Stomach smooth muscle (tissue), 2 donors: ENCODE data around the gene UBE2I.
"Not testable (repeated sequence)": the region's sequence is repeated elsewhere in the genome, so short reads cannot be mapped to it uniquely, and the experiment has no call there.

Source experiments
- H3K27ac ChIP-seq: one replicate; pipeline ENCODE4 v1.7.0; 2013; ENCODE audit warnings: mild to moderate bottlenecking, low read length, inconsistent platforms
- H3K27me3 ChIP-seq, 2 donors: one replicate each; pipeline ENCODE4 v1.7.0; 2013; ENCODE audit warnings: low read length in 2 of 2; ENCODE audit not compliant: insufficient read depth in 2 of 2, control insufficient read depth in 1 of 2
- H3K36me3 ChIP-seq, 2 donors: one replicate each; pipeline ENCODE4 v1.7.0; 2013; ENCODE audit warnings: low read length in 2 of 2; ENCODE audit not compliant: control insufficient read depth in 2 of 2, insufficient read depth in 2 of 2
- H3K4me1 ChIP-seq: one replicate; pipeline ENCODE4 v1.7.0; 2013; ENCODE audit warnings: low read length; ENCODE audit not compliant: control insufficient read depth, insufficient read depth
- H3K4me3 ChIP-seq, 2 donors: one replicate each; pipeline ENCODE4 v1.7.0; 2013; ENCODE audit warnings: low read length in 2 of 2
- H3K9ac ChIP-seq, 2 donors: one replicate each; pipeline ENCODE4 v1.7.0; 2013; ENCODE audit warnings: low read length in 2 of 2, mild to moderate bottlenecking in 1 of 2
- H3K9me3 ChIP-seq, 2 donors: one replicate each; pipeline ENCODE4 v1.7.0; 2013; ENCODE audit warnings: low read length in 2 of 2; ENCODE audit not compliant: control insufficient read depth in 2 of 2
- donor health status: healthy.
- donor health status: Pancreatic carcinoma.

The UBE2I gene

GRCh38 chr16:1293921-1294656 lies 15.3 kb upstream of the UBE2I start:
- H3K9ac ChIP-seq: no peak overlapping the region
- H3K4me3 ChIP-seq: no peak overlapping the region
- H3K27me3 ChIP-seq: peaks cover 23 to 24% of the 10 kb centered on the region in 2 donors
- no peaks in the 10 kb centered on the region for H3K4me1 ChIP-seq
- no peak overlapping the region for H3K27ac ChIP-seq
- H3K9me3 ChIP-seq: no peaks in the 10 kb centered on the region
- no peaks in the 10 kb centered on the region for H3K36me3 ChIP-seq

- no peak overlapping the region for H3K4me3 ChIP-seq
- no peak overlapping the region for H3K27ac ChIP-seq
- H3K9ac ChIP-seq: no peak overlapping the region
- no peaks in the 10 kb centered on the region for H3K36me3 ChIP-seq
- H3K27me3 ChIP-seq: peaks cover 23 to 25% of the 10 kb centered on the region in 2 donors
- no peaks in the 10 kb centered on the region for H3K9me3 ChIP-seq
- H3K4me1 ChIP-seq: no peaks in the 10 kb centered on the region
Observed at GRCh38 chr16:1295465-1295864, 14.0 kb upstream of the UBE2I start.

- H3K4me3 ChIP-seq, H3K36me3 ChIP-seq, H3K9ac ChIP-seq, H3K4me1 ChIP-seq, H3K9me3 ChIP-seq, H3K27ac ChIP-seq: not testable (repeated sequence)
- H3K27me3 ChIP-seq: peaks cover 27 to 28% of the 10 kb centered on the region in 2 donors
Observed at GRCh38 chr16:1296688-1297017, 12.8 kb upstream of the UBE2I start.

- H3K4me1 ChIP-seq: peaks cover 7% of the 10 kb centered on the region
- H3K36me3 ChIP-seq: no peaks in the 10 kb centered on the region
- H3K9me3 ChIP-seq: no peaks in the 10 kb centered on the region
- no peak overlapping the region for H3K9ac ChIP-seq
- H3K27me3 ChIP-seq: peaks cover 26 to 27% of the 10 kb centered on the region in 2 donors
- no peak overlapping the region for H3K4me3 ChIP-seq
- no peak overlapping the region for H3K27ac ChIP-seq
Observed at GRCh38 chr16:1297018-1297696, 12.3 kb upstream of the UBE2I start.

GRCh38 chr16:1298406-1298805 lies 11.0 kb upstream of the UBE2I start:
- H3K27me3 ChIP-seq: peaks cover 26 to 28% of the 10 kb centered on the region in 2 donors
- no peak overlapping the region for H3K9ac ChIP-seq
- no peak overlapping the region for H3K27ac ChIP-seq
- no peaks in the 10 kb centered on the region for H3K9me3 ChIP-seq
- peaks cover 7% of the 10 kb centered on the region for H3K4me1 ChIP-seq
- no peak overlapping the region for H3K4me3 ChIP-seq
- H3K36me3 ChIP-seq: no peaks in the 10 kb centered on the region

DNA sequence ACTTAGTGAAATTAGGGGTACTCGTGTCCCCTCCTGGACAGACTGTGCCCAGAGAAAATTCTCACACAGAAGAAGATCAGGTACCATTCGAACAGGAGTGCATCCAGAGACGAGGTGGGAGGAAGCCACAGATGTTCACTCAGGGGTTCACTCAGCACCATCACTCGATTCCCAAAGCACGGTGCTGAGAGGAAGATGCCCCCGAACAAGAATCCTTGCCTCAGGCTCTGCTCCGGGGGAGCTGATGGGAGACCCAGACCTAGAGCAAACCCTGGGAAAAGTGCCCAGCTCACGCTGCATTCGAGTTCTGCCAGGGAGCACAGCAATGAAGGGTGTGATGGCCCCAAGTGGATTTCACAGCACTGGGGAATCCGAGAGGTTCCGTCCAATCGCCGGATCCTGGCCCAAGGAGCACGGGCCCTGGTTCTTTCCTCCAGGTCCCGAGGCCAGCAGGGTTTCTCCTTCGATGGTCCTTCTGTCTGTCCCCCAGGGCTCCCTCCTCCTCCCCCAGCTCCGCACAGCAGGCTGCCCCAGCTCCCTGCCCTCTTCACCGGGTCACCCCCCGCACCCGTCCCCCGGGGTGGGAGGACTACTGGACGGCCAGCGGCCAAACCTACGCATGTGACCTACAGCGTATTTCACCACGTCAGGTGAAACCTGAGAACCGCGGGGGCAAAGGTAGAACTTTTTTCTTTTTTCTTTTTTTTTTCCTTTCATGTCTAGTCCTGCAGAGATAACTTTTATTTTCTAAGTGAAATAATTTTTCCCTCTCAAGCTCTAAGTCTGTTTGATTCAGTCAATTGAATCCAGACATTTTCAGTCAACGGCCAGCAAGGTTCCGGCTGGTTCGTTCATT lies 10.2 kb upstream of the UBE2I start:
- Histone ChIP-seq H3K4me1 (peaks cover 7% of the 10 kb centered on the region), H3K36me3 (no peaks in the 10 kb centered on the region), H3K27me3 (peaks cover 31 to 32% of the 10 kb centered on the region in 2 donors), H3K4me3 (no peak overlapping the region), H3K9ac (no peak overlapping the region), H3K27ac (no peak overlapping the region), H3K9me3 (no peaks in the 10 kb centered on the region)

GRCh38 chr16:1299868-1300203 lies 9.6 kb upstream of the UBE2I start:
- peaks cover 30 to 32% of the 10 kb centered on the region in 2 donors for H3K27me3 ChIP-seq
- H3K4me1 ChIP-seq: peaks cover 7% of the 10 kb centered on the region
- no peaks in the 10 kb centered on the region for H3K36me3 ChIP-seq
- H3K9ac ChIP-seq: no peak overlapping the region
- no peak overlapping the region for H3K4me3 ChIP-seq
- no peaks in the 10 kb centered on the region for H3K9me3 ChIP-seq
- H3K27ac ChIP-seq: no peak overlapping the region

DNA sequence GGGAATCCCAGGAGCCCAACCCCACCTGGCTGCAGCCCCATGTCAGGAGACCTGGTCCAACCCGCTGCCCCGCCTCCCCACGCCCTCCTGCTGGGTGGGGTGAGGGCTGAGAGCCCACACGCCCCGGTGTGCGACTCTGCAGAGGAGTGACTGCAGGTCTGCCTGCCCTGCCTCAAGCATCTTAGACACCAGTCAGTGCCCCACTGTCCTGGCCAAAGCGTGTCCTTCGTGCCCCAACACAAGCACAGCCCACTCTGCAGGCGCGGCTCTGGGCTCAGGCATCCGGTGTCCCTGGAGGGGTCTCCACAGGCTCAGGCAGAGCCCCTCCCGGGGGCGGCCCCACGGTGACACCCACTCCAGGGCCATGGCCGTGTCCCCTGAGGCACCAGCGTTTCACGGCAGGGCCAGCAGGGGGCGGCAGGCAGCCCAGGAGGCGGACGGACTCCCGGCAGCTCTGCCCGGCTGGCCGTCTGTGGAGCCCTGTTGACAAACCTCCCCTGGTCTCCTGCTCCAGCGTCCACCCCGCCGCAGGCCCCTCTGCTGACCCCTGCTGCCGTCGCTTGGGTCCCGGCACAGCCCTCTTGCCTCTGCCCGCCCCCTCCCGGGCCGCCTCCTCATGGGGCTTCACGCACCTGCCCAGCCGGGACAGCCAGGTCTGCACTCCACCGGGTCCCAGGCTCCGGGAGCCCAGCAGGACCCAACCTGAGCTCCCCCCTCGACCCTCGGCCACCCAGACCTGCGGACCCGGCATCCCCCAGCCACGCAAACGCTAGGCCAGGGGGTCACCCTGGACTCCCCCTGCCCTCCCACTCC lies 8.6 kb upstream of the UBE2I start:
- no peaks in the 10 kb centered on the region for H3K36me3 ChIP-seq
- no peak overlapping the region for H3K9ac ChIP-seq
- peaks cover 7% of the 10 kb centered on the region for H3K4me1 ChIP-seq
- H3K9me3 ChIP-seq: no peaks in the 10 kb centered on the region
- H3K27ac ChIP-seq: no peak overlapping the region
- peaks cover 30 to 32% of the 10 kb centered on the region in 2 donors for H3K27me3 ChIP-seq
- H3K4me3 ChIP-seq: no peak overlapping the region

DNA sequence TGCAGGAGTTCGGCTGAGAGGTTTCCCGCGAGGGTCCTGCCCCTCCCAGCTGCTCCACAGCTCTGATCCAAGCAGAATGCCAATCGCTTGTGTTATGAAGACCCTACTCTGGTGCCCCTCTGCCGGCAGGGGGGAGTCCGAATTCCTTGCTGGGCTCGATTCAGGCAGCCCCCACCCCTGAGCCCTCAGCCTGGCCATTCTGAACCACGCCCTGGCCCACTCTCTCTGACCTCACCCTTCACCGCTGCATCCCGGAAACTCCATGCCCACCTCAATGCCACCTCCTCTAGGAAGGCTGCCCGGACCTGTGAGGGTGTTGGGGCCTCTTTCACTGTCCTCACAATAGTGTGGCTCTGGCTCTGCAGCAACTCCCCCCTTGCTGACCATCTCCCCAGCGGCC lies 7.9 kb upstream of the UBE2I start:
- Histone ChIP-seq H3K9ac (no peak overlapping the region), H3K27ac (no peak overlapping the region), H3K4me3 (no peak overlapping the region), H3K9me3 (no peaks in the 10 kb centered on the region), H3K27me3 (peaks cover 30 to 32% of the 10 kb centered on the region in 2 donors), H3K36me3 (no peaks in the 10 kb centered on the region), H3K4me1 (peaks cover 7% of the 10 kb centered on the region)

GRCh38 chr16:1305823-1306222 lies 3.6 kb upstream of the UBE2I start:
- peaks cover 9% of the 10 kb centered on the region for H3K4me1 ChIP-seq
- no peaks in the 10 kb centered on the region for H3K36me3 ChIP-seq
- no peak overlapping the region for H3K27ac ChIP-seq
- no peaks in the 10 kb centered on the region for H3K9me3 ChIP-seq
- H3K4me3 ChIP-seq: no peak overlapping the region
- peaks cover 11 to 17% of the 10 kb centered on the region in 2 donors for H3K27me3 ChIP-seq
- H3K9ac ChIP-seq: no peak overlapping the region
